Cardiac fibroblast (primary cell): Measurements from ENCODE around the gene C1QTNF7.

ENCODE experiments used
- DNase-seq, 2 donors: peaks; one replicate each; pipeline versions ENCODE4 v3.0.0 to v3.0.0-alpha.2; 2010; ENCODE audit warnings: low read depth in 2 of 2
- H3K4me3 ChIP-seq, 2 donors: replicated peaks in 1 of 2; 1 replicate in 1 of 2; 2 replicates in 1 of 2; pipeline ENCODE4 v1.5.1; 2011; ENCODE audit warnings: low read depth in 2 of 2, low read length in 2 of 2, mild to moderate bottlenecking in 2 of 2, moderate library complexity in 1 of 2
- CTCF ChIP-seq: IDR thresholded peaks from one replicate; pipeline ENCODE4 v1.5.1; 2011; ENCODE audit warnings: low read depth, mild to moderate bottlenecking, low read length, inconsistent platforms

Gene C1QTNF7

GRCh38 chr4:15466596-15466995 is 38.8 kb downstream of the C1QTNF7 start:
- DNase-seq, result no peak
- no peak for TF ChIP-seq CTCF
- H3K4me3 ChIP-seq, result no peak overlapping the region

DNA sequence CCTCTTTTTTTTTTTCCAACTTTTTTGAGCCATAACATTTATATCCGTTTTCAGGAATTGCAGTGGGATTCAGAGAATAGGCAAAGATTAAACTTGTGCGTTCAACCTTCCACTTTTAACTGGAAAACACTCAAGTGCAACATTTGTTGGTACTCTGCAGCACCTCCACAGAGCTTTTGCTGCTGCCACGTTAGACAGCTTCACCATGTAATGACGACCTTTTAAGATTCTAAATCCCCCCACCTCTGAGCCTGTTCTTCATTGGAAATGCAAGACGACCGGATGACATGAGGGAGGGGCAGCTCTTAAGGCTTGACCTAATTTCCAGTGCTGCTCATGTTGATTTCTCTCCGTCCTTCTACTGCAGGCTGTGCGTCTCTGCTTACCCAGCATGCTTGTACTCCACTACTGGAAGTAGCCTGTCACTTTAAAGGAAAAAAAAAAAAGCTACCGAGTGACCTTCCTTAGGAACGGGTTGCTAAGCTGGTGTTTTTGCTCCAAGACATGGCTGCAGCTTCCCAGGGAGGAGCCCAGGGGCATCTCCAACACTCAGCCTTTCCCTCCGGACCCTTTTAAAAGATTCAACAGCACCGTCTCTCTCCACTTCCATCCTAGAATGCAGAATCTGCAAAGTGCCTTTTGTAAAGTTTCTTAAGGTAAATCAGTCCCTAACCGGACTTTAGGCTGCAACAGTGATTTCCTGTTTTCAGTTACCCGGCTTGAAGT is 41.7 kb downstream of the C1QTNF7 start, which contains the start of gene CC2D2A:
Gene CC2D2A (plus strand): TSS at position 481 of the 726 bp plus-strand sequence. CDS start 6,051 bp downstream, outside the sequence.
- TF ChIP-seq CTCF, result no peak
- peak; percentile 73 to 79 for DNase-seq
- peak within 1 kb of the TSS; percentile 51 to 57 for H3K4me3 ChIP-seq

- peak in 1 of 2 donors; percentile 27 for DNase-seq
- TF ChIP-seq CTCF, result no peak
- peak overlapping the region; percentile 51 to 57 for H3K4me3 ChIP-seq
These were observed 42.3 kb downstream of the C1QTNF7 start for GRCh38 chr4:15470128-15470475.

- DNase-seq, result no peak
- TF ChIP-seq CTCF, result no peak
- no peak overlapping the region for H3K4me3 ChIP-seq
These were observed 48.6 kb downstream of the C1QTNF7 start for GRCh38 chr4:15476396-15476795.

- H3K4me3 ChIP-seq, result no peak overlapping the region
- DNase-seq, result no peak
- TF ChIP-seq CTCF, result no peak
These were observed 50.9 kb downstream of the C1QTNF7 start for GRCh38 chr4:15478724-15479088.

GRCh38 chr4:15479089-15479912 is 51.5 kb downstream of the C1QTNF7 start:
- TF ChIP-seq CTCF, result peak; percentile 71
- H3K4me3 ChIP-seq, result peak overlapping the region; percentile 48 to 58
- DNase-seq, result peak; percentile 92 to 94
